Islet precursor cell (in vitro differentiated cells): ENCODE measurements around the gene WDR46.

Source experiments
- DNase-seq: peaks from one replicate; pipeline ENCODE4 v3.0.0-alpha.2; 2018

WDR46 gene

GRCh38 chr6:33259032-33259431 lies 30.0 kb downstream of the WDR46 start:
- no peak for DNase-seq

GRCh38 chr6:33254591-33254990 lies 34.4 kb downstream of the WDR46 start:
- DNase-seq, result no peak

- no peak for DNase-seq
Observed at GRCh38 chr6:33252759-33253158, 36.3 kb downstream of the WDR46 start.

- no peak for DNase-seq
Observed at GRCh38 chr6:33251395-33252012, 37.5 kb downstream of the WDR46 start.

GRCh38 chr6:33250731-33251130 lies 38.3 kb downstream of the WDR46 start:
- no peak for DNase-seq

- DNase-seq, result peak; percentile 67
Observed at GRCh38 chr6:33249732-33250630, 39.1 kb downstream of the WDR46 start.

GRCh38 chr6:33248932-33249731 lies 39.9 kb downstream of the WDR46 start:
- DNase-seq, result peak; percentile 99

GRCh38 chr6:33248643-33248931 lies 40.5 kb downstream of the WDR46 start:
- DNase-seq, result no peak

- DNase-seq, result peak; percentile 90
Observed at GRCh38 chr6:33247977-33248642, 40.9 kb downstream of the WDR46 start.

- DNase-seq, result peak; percentile 9
Observed at GRCh38 chr6:33243476-33243875, 45.6 kb downstream of the WDR46 start.

- no peak for DNase-seq
Observed at GRCh38 chr6:33241968-33242367, 47.1 kb downstream of the WDR46 start.

GRCh38 chr6:33237741-33238140 lies 51.3 kb downstream of the WDR46 start:
- peak; percentile 17 for DNase-seq

GRCh38 chr6:33236852-33237251 lies 52.2 kb downstream of the WDR46 start:
- DNase-seq, result peak; percentile 6

GRCh38 chr6:33236328-33236727 lies 52.7 kb downstream of the WDR46 start:
- DNase-seq, result no peak

GRCh38 chr6:33235221-33235634 lies 53.8 kb downstream of the WDR46 start:
- peak; percentile 78 for DNase-seq
